ENCODE results near the gene PALMD. TPM values are rescaled to one million over a fixed set of nuclear protein-coding genes. Genes with fewer than 3 reads are reported as not detected.

PALMD gene
- total RNA-seq, 2 experiments from 2014 or later, result not detected

DNA sequence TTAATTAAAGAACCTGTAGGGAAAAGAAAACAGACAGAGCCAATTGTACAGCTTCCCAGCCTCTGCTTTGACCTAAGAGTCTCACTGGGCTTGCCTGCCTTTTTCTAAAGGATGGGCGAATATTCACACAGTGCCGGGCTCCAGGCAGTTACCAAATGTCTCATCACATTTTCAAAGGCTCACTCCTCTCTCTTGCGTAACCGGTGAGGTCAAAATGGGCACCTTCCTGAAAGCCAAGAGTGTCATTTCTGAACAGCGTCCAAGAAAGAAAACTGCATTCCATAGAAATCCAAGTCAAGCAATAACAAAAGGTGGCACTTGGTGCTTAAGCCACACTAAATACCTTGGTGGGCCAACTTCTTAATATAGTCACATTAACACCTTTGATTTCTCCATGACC, 710 bp upstream of the PALMD start:
- POLR2A ChIA-PET, result no interaction called here
- Mint-ChIP-seq H3K4me1 (ENCODE audit: low read depth) (no peaks in the 10 kb centered on the region), H3K36me3 (ENCODE audit: low read depth) (no peaks in the 10 kb centered on the region), H3K9me3 (no peaks in the 10 kb centered on the region), H3K27ac (no peak overlapping the region), H3K27me3 (peaks cover 29% of the 10 kb centered on the region), H3K4me3 (no peak overlapping the region)
- CTCF ChIA-PET, result no interaction called here
- intact Hi-C loops (cut with DNase I, micrococcal nuclease), result no loop called here
- Histone ChIP-seq H3K27me3 (ENCODE audit: control insufficient read depth in 1 of 2, insufficient read depth in 2 of 2, low read length in 2 of 2) (peaks cover 0 to 33% of the 10 kb centered on the region in 2 experiments), H3K4me3 (ENCODE audit: low read length) (no peak overlapping the region), H3K27ac (ENCODE audit: low read depth in 1 of 2, low read length in 2 of 2) (no peak overlapping the region), H3K9me3 (ENCODE audit: control insufficient read depth in 1 of 2, insufficient read depth in 1 of 2, low read length in 2 of 2) (no peaks in the 10 kb centered on the region), H3K36me3 (ENCODE audit: insufficient read depth, low read length) (no peaks in the 10 kb centered on the region), H3K4me1 (ENCODE audit: insufficient read depth, low read length) (no peaks in the 10 kb centered on the region)
- no peak for TF ChIP-seq CTCF (IDR thresholded peaks at IDR 0.05)
- no peak for DNase-seq
- ATAC-seq (ENCODE audit: poor library complexity), result no peak

DNA sequence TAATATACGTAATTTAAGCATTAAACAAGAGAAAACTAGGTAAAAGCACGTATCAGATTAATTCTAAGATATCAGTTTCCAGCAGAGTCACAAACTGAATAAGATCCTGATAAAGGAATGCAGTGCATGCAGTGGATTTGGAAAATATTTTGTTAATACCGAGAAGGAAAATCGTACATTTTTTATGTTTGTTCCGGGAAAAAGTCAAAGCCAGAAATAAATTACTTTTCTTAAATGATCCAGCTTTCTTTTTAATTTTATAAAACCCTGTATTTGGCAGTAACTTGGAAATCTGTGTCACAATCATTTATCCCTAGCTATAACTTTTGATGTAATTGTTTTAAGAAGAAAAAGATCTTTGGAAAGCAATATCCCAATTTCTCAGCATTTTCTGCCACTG, 955 bp downstream of the PALMD start:
- no peak overlapping the region for H3K4me3 Mint-ChIP-seq
- H3K36me3 Mint-ChIP-seq (ENCODE audit: low read depth), result no peaks in the 10 kb centered on the region
- intact Hi-C loops (cut with DNase I, micrococcal nuclease), result no loop called here
- no peak overlapping the region for H3K27ac ChIP-seq (ENCODE audit: low read depth in 1 of 2, low read length in 2 of 2)
- POLR2A ChIA-PET, result no interaction called here
- TF ChIP-seq CTCF (IDR thresholded peaks at IDR 0.05), result no peak
- no peaks in the 10 kb centered on the region for H3K36me3 ChIP-seq (ENCODE audit: insufficient read depth, low read length)
- H3K27me3 ChIP-seq (ENCODE audit: control insufficient read depth in 1 of 2, insufficient read depth in 2 of 2, low read length in 2 of 2), result peaks cover 0 to 33% of the 10 kb centered on the region in 2 experiments
- H3K4me3 ChIP-seq (ENCODE audit: low read length), result no peak overlapping the region
- DNase-seq (no peak), ATAC-seq (ENCODE audit: poor library complexity) (no peak)
- H3K4me1 ChIP-seq (ENCODE audit: insufficient read depth, low read length), result no peaks in the 10 kb centered on the region
- no peaks in the 10 kb centered on the region for H3K4me1 Mint-ChIP-seq (ENCODE audit: low read depth)
- H3K9me3 ChIP-seq (ENCODE audit: control insufficient read depth in 1 of 2, insufficient read depth in 1 of 2, low read length in 2 of 2), result no peaks in the 10 kb centered on the region
- peaks cover 34% of the 10 kb centered on the region for H3K27me3 Mint-ChIP-seq
- CTCF ChIA-PET, result interaction anchor here (1.5 kb wide), 1 partner anchor 10 kb away, joined by 4 read pairs; no protein-coding TSS in a partner anchor
- no peak overlapping the region for H3K27ac Mint-ChIP-seq
- no peaks in the 10 kb centered on the region for H3K9me3 Mint-ChIP-seq

DNA sequence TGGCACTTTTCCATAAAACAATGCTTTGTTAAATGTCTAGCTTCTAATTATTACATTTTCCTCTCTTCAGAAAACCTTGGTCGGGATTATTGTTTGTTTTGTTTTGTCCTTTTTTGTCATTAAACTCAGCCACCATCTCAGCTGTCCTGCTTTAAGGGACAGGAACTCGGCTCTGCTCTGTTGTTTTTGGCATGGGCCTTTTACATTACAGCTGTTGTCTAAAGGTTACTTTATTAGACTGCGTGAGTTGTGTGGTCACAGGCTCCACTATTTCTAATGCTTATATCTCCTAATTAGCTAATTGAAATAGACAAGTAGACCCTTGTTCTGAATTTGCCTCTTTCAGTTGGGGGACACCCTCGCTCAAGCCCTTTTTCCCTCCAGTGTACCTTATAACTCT, 1.6 kb downstream of the PALMD start:
- ATAC-seq (ENCODE audit: poor library complexity) (no peak), DNase-seq (no peak)
- Mint-ChIP-seq H3K27ac (no peak overlapping the region), H3K36me3 (ENCODE audit: low read depth) (no peaks in the 10 kb centered on the region), H3K9me3 (no peaks in the 10 kb centered on the region), H3K4me3 (no peak overlapping the region), H3K4me1 (ENCODE audit: low read depth) (no peaks in the 10 kb centered on the region), H3K27me3 (peaks cover 34% of the 10 kb centered on the region)
- H3K27ac ChIP-seq (ENCODE audit: low read depth in 1 of 2, low read length in 2 of 2), result no peak overlapping the region
- H3K9me3 ChIP-seq (ENCODE audit: control insufficient read depth in 1 of 2, insufficient read depth in 1 of 2, low read length in 2 of 2), result no peaks in the 10 kb centered on the region
- no peaks in the 10 kb centered on the region for H3K36me3 ChIP-seq (ENCODE audit: insufficient read depth, low read length)
- intact Hi-C loops (cut with DNase I, micrococcal nuclease), result no loop called here
- CTCF ChIA-PET, result interaction anchor here (1.5 kb wide), 1 partner anchor 10 kb away, joined by 4 read pairs; no protein-coding TSS in a partner anchor
- H3K27me3 ChIP-seq (ENCODE audit: control insufficient read depth in 1 of 2, insufficient read depth in 2 of 2, low read length in 2 of 2), result peaks cover 0 to 33% of the 10 kb centered on the region in 2 experiments
- H3K4me3 ChIP-seq (ENCODE audit: low read length), result no peak overlapping the region
- POLR2A ChIA-PET, result no interaction called here
- no peak for TF ChIP-seq CTCF (IDR thresholded peaks at IDR 0.05)
- H3K4me1 ChIP-seq (ENCODE audit: insufficient read depth, low read length), result no peaks in the 10 kb centered on the region

Data from CD4-positive, alpha-beta T cell (primary cell).